SKM-1 (cell line): ENCODE data around the gene CAMKMT.
"Not testable (repeated sequence)": the region's sequence is repeated elsewhere in the genome, so short reads cannot be mapped to it uniquely, and the experiment has no call there.

Source experiments
- DNase-seq: peaks from one replicate; lab custom pipeline; 2025; ENCODE audit not compliant: unreplicated experiment; lab: John Stamatoyannopoulos, UW

CAMKMT gene

DNA sequence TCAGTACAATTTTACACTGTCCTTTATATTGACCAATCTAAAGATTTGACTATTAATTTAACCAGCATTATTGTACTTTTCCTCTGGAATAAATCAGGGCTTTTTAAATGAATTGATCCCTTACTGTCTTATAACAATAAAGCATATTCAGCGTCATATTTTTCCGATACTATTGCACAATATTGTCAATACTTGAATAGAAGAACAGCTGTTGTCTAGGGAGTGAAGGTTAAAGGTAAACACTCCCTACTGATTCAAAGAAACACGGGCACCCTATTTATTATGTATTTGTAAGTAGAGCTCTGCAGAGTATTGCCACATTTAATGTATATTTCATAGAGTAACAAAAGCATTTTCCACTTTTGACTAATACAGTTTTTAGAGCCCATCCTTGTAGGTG is 134.4 kb downstream of the CAMKMT start:
- no peak for DNase-seq

DNA sequence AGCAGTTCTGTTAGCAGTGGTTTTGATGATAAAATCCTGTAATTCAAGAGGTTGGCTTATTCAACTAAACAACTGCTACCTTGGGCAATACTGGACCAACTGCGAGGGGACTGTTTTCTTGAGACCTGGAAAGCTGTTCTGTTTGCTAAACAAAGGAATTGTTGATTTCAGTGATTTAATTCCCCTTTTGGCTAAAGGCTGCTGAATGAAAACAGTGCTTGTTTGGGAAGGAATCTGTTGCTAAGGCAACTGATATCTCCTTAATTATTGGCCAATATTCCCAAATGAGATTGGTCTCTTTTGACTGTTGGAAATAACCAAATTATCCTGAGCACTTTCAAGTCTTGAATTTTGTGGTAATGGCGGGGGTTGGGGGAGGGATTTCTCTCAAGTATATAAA is 136.8 kb downstream of the CAMKMT start:
- DNase-seq: no peak

DNA sequence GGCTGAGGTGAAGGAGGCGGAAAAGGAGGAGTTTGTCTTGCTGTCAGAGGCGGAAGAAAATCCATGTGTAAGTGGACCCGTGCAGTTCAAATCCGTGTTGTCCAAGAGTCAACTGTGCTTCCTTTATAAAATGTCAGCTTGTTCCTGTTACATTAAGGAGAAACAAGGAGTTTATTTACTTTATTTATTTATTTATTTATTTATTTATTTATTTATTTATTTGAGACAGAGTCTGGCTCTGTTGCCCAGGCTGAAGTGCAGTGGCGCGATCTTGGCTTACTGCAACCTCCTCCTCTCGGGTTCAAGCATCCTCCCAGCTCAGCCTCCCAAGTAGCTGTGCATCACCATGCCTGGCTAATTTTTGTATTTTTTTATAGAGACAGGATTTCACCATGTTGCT is 143.9 kb downstream of the CAMKMT start:
- DNase-seq: not testable (repeated sequence)

DNA sequence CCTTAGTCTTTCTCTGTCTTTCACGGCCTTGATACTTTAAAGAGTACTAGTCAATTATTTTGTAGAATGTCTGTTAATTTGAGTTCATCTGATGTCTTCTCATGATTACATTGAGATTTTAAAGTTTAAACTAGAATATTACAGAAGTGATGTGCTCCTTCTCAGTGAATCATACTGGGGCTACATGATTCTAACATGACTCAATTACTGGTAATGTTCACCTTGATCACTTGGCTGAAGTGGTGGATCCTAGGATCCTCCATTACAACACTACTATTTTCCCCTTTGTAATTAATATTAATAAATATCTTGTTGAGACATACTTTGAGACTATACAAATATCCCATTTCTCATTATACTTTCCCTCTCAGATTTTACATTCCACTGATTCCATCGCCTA is 148.5 kb downstream of the CAMKMT start:
- DNase-seq: no peak

DNA sequence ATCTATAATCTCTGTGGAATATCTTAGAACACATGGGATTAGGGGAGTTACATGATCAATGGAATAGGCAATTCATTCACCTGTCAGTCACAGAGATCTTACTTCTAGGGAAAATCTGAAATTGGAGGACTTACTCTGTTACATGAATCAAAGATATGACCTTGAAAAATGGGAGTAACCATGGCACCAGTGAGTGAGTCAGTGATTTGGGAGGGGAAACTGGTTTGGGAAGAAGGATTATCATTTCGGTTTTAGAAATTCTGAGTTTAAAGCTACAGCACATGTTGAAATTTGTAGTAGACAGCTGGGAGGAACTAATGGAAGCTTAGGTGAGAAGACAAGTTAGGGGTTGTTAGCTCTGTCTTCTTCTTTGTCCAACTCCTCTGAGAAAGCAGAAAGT is 153.7 kb downstream of the CAMKMT start:
- DNase-seq: no peak

DNA sequence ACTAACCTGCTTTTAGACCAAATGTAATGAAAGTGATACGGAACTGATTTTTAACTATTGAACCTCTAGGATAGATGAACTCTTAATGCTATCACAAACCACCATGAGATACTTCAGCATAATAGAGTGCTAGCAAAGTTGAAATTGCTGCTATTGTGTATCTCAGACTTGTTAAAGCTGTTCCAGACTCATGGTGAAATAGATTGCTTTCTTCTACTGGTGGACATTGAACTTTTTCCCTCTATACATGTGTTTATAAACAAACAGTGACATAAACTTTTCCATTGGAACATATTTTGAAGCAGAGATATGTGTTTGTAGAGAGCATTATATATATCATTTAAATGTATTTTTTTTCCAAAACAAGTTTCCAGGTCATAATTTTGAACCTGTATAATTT is 157.3 kb downstream of the CAMKMT start:
- DNase-seq: no peak

DNA sequence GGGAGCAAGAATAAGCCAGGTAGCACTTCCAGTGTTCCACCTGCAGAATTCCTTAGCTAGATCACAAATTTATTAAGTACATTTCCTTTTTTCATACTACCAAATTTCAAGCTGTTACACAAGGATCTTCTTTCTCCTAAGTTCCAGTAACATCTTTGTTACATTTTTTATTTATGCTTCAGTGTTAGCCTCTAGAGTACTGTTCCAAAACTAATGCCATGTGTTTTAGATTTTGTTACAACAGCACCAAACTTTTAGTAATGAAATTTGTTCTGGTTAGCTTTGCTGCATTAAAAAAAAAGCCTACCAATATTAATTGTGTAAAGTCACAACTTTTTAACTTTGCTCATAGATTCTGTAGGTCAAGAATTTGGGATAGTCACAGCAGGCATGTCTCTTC is 161.1 kb downstream of the CAMKMT start:
- no peak for DNase-seq

DNA sequence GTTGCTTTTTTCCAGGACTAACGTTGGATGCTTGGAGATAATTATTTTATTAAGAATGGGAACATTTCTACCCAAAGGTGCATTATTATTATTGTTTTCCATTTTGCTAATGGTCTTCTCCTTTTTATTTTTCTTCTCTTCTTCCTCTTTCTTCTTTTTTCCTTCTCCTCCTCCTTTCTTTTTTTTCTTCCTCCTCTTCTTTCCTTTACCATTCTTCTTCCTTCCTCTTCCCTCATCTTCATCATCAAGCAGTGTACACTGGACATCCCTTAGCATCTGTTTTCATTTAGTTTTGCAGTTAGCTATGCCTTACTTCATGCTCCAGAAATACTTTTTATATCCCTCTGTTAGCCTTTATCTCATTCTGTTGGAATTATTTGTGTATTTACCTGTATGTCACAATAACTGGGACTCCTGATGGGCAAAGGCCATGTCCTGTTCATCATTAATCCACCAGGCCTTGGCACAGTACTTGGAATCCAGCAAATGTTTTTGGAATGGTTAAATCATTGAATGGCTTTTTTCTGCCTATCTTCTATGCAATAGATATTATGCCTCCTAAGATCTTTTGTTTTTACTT is 162.7 kb downstream of the CAMKMT start:
- no peak for DNase-seq

DNA sequence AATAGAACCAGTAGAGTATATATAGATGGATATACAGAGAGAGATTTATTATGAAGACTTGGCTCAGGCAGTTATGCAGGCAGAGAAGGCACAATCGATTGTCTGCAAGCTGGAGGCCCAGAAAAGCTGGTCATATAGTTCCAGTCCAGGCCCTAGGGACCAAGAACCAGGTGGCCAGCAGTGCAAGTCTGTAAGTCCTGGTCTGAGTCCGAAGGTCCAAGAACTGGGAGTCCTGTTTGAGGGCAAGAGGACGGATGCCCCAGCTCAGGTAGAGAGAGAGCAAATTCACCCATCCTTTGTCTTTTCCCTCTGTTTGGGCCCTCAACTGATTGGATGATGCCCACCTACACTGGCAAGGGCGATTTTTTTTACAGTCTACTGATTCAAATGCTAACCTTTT is 164.6 kb downstream of the CAMKMT start:
- DNase-seq: no peak

DNA sequence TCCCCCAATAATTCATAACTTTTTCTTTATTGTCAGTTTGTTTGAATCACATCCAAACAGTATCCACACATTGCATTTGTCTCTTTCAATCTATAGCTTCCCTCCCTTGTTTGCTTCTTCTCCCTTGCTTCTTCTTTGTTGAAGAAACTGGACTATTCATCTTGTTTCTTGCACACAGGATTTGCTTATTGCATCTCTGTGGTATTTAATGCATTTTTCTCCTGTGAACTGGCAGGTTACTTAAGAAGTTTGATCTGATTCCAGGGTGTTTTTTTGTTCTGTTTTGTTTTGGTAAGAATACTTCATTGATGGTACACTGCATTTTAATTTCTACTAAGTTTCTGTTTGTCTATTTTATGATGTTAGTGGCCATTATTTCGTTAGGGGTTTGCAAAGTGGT is 166.8 kb downstream of the CAMKMT start:
- no peak for DNase-seq

DNA sequence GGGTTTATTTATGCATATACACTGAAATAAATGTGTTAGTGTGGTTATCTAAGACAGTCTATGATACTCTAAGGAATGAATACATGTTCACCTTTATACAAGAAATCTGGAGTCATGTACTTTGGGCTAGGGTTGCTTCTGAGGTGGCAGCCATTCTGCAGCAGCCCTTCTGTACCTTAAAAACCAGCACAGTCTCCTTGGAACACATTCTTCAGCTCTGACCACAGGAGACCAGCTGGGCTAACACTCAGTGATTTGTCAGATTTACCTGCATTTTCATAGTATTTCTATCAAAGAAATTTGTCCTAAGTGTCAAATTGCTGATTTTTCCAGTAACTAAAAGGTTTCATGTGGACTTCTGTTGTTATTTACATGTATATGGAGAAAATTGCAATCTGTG is 167.7 kb downstream of the CAMKMT start:
- DNase-seq: no peak

DNA sequence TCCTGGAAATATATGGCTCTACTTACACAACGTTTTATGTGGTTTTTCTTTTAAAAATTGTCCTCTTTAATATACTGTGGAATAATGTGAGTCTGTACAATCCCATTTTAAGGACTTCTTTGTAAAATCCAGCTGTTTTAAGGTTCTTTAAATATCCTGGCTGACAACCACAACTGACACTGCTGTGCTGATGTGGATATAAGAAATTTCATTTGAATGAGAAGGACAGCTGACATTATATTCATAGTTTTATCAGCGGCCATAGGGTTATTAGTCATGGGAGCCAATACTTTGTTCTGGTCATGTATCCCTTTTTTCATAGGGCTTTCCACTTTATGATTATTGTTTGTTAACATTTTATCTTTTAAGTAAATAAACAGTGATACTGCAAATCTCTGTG is 169.5 kb downstream of the CAMKMT start:
- no peak for DNase-seq

DNA sequence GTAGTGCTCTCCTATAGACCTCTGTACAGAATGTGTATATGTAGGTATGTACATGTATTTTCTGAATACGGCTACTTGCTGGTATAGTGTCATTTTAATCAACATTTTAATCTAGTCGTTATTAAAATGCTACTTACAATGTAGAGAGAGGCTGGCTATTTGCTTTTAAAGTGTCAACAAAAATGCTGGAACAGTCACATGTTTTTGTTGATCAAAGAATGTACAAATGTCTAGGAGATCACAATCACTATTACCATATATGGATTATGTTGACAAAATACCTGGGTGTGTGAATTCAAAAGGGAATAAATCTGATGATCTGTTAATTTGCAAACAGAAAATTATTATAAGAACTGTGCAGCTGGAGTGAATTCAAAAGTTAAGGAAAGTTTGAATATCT is 170.3 kb downstream of the CAMKMT start:
- no peak for DNase-seq

DNA sequence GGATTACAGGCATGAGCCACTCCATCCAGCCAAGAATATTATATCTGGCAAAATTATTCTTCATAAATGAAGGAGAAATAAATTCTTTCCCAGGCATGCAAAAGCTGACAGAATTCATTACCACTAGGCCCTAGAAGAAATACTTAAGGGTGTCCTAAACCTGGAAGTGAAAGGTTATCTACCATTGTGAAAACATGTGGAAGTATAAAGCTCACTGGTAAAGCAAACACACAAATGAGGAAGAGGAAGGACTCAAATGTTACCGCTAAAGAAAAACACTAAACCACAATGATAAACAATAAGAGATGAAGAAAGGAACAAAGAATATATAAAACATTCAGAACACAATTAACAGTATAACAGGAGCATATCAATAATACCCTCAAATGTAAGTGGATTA is 171.8 kb downstream of the CAMKMT start:
- no peak for DNase-seq

DNA sequence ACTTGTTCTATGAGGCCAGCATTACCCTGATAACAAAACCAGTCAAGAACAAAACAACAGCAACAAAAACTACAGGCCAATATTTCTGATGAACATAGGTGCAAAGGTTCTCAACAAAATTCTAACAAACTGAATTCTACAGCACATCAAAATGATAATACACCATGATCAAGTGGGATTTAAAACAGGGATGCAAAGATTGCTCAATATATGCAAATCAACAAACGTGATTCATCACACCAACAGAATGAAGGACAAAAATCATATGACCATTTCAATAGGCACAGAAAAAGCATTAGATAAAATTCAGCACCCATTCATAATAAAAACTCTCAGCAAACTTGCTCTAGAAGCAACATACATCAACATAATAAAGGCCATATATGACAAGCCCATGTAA is 173.6 kb downstream of the CAMKMT start:
- no peak for DNase-seq

DNA sequence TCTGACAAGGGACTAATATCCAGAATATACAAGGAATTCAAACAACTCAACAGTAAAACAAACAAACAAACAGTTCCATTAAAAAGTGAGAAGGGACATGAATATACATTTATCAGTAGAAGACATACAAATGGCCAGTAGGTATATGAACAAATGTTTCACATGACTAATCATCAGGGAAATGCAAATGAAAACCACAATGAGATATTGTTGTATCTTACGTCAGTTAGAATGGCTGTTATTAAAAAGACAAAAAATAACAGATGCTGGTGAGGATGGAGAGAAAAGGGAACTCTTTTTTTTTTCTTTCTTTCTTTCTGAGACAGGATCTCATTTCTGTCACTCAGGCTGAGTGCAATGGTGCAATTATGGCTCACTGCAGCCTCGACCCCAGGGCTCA is 175.5 kb downstream of the CAMKMT start:
- no peak for DNase-seq

DNA sequence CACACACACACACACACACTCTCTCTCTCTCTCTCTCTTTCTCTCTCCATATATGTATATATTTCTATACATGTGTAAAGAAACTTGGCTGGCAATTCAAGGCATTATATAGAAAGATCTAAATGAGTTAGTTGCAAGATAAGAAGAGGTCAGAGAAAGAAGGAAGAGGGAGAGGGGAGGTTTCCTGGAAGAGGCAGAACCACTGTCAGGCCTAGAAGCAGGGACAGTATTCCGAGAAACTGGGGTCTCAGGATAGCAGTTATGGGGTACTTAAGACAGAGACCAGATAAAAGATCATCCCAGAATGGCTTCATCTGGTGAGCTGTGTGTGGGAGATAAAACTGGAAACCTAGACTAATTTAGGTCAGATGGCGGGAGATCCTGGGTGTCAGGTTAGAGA is 180.8 kb downstream of the CAMKMT start:
- no peak for DNase-seq

DNA sequence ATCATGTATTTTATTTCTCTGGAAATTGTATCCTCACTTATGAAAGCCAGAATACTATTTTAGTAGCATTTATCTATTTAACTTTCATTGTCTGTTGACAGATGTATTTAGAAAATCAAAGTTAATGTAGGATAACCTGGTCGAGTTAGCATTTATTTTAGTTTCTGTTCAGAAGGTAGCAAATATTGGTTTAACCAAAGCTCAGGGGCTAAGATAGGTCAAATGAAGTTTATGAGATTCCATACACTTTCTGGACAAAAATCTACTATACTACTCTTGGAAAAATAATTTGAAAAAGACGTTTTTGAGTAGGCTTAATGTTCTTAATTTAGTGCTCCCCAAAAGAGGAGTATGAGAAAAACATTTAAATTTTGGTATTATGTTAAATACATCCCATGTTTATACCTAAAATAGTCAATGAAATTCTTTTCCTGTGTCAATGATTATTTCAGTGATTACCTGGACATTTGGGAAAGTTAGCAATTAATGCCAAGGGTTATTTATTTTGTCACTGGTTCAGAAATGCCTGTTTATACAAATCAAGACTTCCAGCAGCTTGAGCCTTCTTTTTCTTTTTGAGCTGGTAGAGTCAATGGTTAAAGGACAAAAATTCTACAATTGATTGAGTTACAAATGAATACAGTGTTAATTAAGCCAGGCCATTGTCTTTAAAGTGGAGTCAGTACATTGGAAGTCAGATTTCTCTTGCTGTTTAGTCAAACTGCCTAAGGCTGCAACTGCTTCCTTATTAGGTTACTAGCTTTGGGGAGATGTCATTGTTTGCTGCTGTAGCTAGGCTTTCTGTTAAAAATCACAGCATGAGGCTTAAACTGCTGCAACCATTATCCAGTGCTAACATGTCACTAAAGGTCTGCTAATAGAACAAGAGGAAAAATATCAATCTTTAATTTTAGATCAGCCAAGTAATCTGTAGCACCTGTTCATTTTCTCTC is 182.3 kb downstream of the CAMKMT start:
- DNase-seq: no peak

DNA sequence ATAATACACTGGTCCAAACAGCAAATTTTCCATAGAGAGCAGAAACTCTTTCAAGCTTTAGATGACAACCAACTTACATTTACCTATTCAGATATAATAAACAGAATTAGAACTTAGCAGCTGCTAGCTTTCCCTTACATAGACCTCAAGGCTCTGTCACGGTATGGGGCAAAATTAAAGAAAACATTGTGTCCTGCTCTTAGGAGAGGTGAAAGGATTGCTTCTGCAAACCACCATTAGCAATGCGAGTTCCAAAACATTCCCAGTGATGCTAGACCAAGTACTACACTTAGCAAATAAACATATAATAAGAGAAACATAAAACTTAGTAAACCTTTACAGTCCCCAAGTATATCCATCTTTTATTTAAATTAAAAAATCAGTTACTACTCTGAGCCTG is 183.3 kb downstream of the CAMKMT start:
- DNase-seq: no peak

DNA sequence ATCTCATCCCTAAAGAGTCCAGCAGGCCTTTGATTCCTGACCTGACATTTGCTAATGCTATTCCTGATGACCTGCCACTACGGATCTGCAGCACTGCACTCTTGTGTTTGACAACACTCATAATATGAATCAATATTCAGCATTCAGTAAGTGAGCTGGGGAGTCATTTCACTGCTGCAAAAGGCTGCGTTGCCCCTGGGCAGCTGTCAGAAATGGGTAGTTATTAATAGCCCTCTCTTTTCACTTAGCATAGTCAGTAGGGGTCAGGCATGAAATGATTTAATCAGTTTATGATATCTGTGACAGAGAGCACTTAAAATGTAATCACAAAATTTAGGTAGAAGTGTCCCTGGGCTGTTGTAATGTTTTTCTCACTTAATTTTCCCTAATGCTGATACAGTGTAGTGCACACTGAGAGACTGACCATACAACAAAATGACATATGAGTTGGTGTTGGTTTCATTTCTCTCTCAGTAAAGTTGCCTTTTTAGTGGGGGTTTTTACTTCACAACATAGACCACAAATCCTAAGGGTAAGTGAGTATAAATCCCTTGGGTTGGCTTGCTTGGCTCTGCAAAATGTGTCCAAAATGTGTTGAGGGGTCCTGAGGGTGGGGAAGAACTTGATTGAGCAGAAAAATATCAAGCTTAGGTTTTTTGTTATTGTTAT is 184.8 kb downstream of the CAMKMT start:
- DNase-seq: no peak

DNA sequence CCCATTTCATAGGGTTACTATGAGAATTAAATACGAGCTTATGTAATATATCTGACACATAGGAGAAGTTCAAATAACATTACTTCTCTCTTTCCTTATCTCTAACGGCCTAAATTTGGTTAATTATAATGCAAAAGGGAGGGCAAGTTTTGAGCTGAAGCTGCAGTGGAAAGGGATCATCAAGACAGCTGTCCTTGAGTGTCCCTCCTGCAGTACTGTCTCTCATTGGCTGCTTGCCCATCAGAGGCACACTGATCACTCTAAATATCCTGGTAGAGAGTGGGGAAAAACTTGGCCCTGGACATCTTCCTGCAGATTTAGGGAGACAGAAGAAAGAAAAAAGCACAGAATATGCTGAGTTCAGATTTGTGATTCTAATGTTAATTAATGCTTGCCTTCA is 186.0 kb downstream of the CAMKMT start:
- no peak for DNase-seq
